K562 (cell line): Measurements from ENCODE around the gene GCDH. TPM values are rescaled to one million over a fixed set of nuclear protein-coding genes. Genes with fewer than 3 reads are reported as not detected.

Experiments
- BCOR ChIP-seq: fragments of 450-650 bp; IDR thresholded peaks from 2 replicates; pipeline ENCODE4 v1.6.1; 2016
- ELF2 ChIP-seq: fragments of 250-450 bp; sonication (Bioruptor Pico); IDR thresholded peaks from 2 replicates; pipeline ENCODE4 v1.5.0; 2021; ENCODE audit warnings: mild to moderate bottlenecking
- ESRRB ChIP-seq: fragments of 250-450 bp; sonication (Bioruptor Pico); IDR thresholded peaks from 2 replicates; pipeline ENCODE4 v1.5.0; 2020; ENCODE audit warnings: mild to moderate bottlenecking, moderate library complexity, borderline replicate concordance
- HNRNPLL ChIP-seq: fragments of 200-400 bp; formaldehyde crosslinking; IDR thresholded peaks from 2 replicates; pipeline ENCODE4 v1.6.1; 2017; ENCODE audit warnings: low read length, low read depth, mild to moderate bottlenecking; ENCODE audit not compliant: poor library complexity, severe bottlenecking
- KLF1 ChIP-seq: fragments of 450-650 bp; IDR thresholded peaks from 2 replicates; pipeline ENCODE4 v1.6.1; 2016; ENCODE audit warnings: missing genetic modification characterization, missing compliant biosample characterization
- KLF10 ChIP-seq: fragments of 250-450 bp; sonication (Bioruptor Pico); IDR thresholded peaks from 2 replicates; pipeline ENCODE4 v1.6.1; 2021; ENCODE audit warnings: matching md5 sums
- NFATC3 ChIP-seq: fragments of 450-650 bp; IDR thresholded peaks from 2 replicates; pipeline ENCODE4 v1.6.1; 2017; ENCODE audit warnings: mild to moderate bottlenecking
- SMAD4 ChIP-seq: fragments of 250-450 bp; sonication (Bioruptor Pico); conservative IDR thresholded peaks from 2 replicates; pipeline ENCODE4 v1.8.0; 2021; ENCODE audit warnings: inconsistent platforms, mild to moderate bottlenecking, moderate library complexity
- ZKSCAN3 ChIP-seq: fragments of 250-450 bp; sonication (Bioruptor Pico); IDR thresholded peaks from 2 replicates; pipeline ENCODE4 v1.4.0; 2020
- ZNF174 ChIP-seq: fragments of 250-450 bp; sonication (Bioruptor Pico); IDR thresholded peaks from 2 replicates; pipeline ENCODE4 v1.4.0; 2020; ENCODE audit warnings: mild to moderate bottlenecking
- ZNF766 ChIP-seq: fragments of 200-800 bp; sonication (Bioruptor generic); conservative IDR thresholded peaks from 2 replicates; pipeline ENCODE4 v1.6.1; 2016; ENCODE audit warnings: missing genetic modification characterization, missing compliant biosample characterization
- polyA plus RNA-seq, 8 experiments: library from polyadenylated mRNA; depleted of rRNA in 4 of 8; stranded (reverse) in 5 of 8; unstranded in 3 of 8; fragments of >200 nt; fragmentation: Nextera tagmentation in 2 of 8; fragmentation: Illumina TruSeq in 1 of 8; extraction: Ambion mirVana in 2 of 8; extraction: Trizol in 1 of 8; gene quantifications; 2 replicates each; pipeline versions ENCODE4 v1.2.1 to v1.2.3, GENCODE V29; 2011 to 2014; ENCODE audit warnings: inconsistent platforms in 1 of 8, missing spikeins in 1 of 8
- total RNA-seq, 7 experiments: library from RNA; depleted of rRNA in 6 of 7; stranded (reverse); fragments of >200 nt in 6 of 7; fragmentation: Illumina TruSeq in 2 of 7; extraction: Trizol in 2 of 7; gene quantifications; 2 replicates each; pipeline versions ENCODE4 v1.2.1 to v1.2.3, GENCODE V29; 2011 to 2021; ENCODE audit warnings: low replicate concordance in 1 of 7
- TF ChIP-seq, protein P1 (sequence below): fragments of 250-450 bp; sonication (Bioruptor Pico); IDR thresholded peaks from 2 replicates; pipeline ENCODE4 v1.5.0; 2021
- TF ChIP-seq, protein P2 (sequence below): sonication (generic); formaldehyde crosslinking; IDR thresholded peaks from 2 replicates; pipeline ENCODE4 v1.8.1; 2023; ENCODE audit warnings: mild to moderate bottlenecking, missing genetic modification reagents
- TF ChIP-seq, protein P3 (sequence below): sonication (generic); formaldehyde crosslinking; IDR thresholded peaks from 2 replicates; pipeline ENCODE4 v1.8.0; 2022; ENCODE audit warnings: mild to moderate bottlenecking, missing genetic modification reagents, borderline replicate concordance
- TF ChIP-seq, protein P4 (sequence below): fragments of 450-650 bp; formaldehyde crosslinking; IDR thresholded peaks from 2 replicates; pipeline ENCODE4 v1.4.0; 2020; ENCODE audit warnings: mild to moderate bottlenecking, moderate library complexity

Gene GCDH
- total and polyA plus RNA-seq, 9 of the 15 experiments (the other 6 are each of a cell fraction or from before 2014, with no cell fraction given): 2.9 to 50.8 (median 19.1) TPM

DNA sequence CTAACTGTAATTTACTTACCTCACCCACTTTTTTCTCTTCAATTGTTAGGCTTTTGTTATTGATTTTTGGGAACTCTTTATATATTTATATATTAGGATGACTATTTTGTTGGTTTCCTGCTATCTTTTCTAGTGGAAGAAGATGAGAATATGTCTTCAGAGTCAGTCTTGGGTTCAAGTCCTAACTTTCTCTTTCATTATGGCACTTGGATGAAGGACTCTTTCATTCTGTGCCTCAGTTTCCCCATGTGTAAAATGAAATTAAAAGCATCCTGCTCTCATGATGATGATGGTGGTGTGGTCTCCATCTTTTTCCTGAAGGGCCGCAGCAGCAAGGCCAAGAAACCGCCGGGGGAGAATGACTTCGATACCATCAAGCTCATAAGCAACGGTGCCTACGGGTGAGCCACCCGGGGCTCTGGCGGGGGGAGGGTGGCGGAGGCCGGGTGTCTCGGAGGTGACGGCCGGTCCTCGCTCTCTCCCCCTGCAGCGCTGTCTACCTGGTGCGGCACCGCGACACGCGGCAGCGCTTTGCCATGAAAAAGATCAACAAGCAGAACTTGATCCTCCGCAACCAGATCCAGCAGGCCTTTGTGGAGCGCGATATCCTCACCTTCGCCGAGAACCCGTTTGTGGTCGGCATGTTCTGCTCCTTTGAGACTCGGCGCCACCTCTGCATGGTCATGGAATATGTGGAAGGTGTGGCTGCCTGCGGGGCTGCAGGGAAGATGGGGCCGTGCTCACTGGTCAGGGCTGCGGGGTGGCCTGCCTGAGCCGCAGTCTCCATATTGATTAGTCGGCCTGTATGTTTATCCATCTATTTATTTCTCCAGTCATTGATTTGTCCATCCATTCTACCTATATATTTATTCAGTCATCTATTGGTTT lies 32.7 kb upstream of the GCDH start (continued):
- TF ChIP-seq ESRRB (CRISPR knock-in tag) (no peak), KLF1 (tag) (peak; percentile 70), ZKSCAN3 (no peak), BCOR (peak; percentile 97), ZNF766 (CRISPR knock-in tag) (no peak), SMAD4 (CRISPR knock-in tag) (no peak), NFATC3 (no peak), ZNF174 (no peak), HNRNPLL (no peak), KLF10 (CRISPR knock-in tag) (no peak), ELF2 (CRISPR knock-in tag) (no peak)
- TF ChIP-seq, protein P1, sequence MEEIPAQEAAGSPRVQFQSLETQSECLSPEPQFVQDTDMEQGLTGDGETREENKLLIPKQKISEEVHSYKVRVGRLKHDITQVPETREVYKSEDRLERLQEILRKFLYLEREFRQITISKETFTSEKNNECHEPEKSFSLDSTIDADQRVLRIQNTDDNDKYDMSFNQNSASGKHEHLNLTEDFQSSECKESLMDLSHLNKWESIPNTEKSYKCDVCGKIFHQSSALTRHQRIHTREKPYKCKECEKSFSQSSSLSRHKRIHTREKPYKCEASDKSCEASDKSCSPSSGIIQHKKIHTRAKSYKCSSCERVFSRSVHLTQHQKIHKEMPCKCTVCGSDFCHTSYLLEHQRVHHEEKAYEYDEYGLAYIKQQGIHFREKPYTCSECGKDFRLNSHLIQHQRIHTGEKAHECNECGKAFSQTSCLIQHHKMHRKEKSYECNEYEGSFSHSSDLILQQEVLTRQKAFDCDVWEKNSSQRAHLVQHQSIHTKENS (CRISPR knock-in tag): no peak
- TF ChIP-seq, protein P2, sequence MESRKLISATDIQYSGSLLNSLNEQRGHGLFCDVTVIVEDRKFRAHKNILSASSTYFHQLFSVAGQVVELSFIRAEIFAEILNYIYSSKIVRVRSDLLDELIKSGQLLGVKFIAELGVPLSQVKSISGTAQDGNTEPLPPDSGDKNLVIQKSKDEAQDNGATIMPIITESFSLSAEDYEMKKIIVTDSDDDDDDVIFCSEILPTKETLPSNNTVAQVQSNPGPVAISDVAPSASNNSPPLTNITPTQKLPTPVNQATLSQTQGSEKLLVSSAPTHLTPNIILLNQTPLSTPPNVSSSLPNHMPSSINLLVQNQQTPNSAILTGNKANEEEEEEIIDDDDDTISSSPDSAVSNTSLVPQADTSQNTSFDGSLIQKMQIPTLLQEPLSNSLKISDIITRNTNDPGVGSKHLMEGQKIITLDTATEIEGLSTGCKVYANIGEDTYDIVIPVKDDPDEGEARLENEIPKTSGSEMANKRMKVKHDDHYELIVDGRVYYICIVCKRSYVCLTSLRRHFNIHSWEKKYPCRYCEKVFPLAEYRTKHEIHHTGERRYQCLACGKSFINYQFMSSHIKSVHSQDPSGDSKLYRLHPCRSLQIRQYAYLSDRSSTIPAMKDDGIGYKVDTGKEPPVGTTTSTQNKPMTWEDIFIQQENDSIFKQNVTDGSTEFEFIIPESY (CRISPR knock-in tag): peak; percentile 96
- TF ChIP-seq, protein P3, sequence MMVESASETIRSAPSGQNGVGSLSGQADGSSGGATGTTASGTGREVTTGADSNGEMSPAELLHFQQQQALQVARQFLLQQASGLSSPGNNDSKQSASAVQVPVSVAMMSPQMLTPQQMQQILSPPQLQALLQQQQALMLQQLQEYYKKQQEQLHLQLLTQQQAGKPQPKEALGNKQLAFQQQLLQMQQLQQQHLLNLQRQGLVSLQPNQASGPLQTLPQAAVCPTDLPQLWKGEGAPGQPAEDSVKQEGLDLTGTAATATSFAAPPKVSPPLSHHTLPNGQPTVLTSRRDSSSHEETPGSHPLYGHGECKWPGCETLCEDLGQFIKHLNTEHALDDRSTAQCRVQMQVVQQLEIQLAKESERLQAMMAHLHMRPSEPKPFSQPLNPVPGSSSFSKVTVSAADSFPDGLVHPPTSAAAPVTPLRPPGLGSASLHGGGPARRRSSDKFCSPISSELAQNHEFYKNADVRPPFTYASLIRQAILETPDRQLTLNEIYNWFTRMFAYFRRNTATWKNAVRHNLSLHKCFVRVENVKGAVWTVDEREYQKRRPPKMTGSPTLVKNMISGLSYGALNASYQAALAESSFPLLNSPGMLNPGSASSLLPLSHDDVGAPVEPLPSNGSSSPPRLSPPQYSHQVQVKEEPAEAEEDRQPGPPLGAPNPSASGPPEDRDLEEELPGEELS (CRISPR knock-in tag): no peak
- TF ChIP-seq, protein P4, sequence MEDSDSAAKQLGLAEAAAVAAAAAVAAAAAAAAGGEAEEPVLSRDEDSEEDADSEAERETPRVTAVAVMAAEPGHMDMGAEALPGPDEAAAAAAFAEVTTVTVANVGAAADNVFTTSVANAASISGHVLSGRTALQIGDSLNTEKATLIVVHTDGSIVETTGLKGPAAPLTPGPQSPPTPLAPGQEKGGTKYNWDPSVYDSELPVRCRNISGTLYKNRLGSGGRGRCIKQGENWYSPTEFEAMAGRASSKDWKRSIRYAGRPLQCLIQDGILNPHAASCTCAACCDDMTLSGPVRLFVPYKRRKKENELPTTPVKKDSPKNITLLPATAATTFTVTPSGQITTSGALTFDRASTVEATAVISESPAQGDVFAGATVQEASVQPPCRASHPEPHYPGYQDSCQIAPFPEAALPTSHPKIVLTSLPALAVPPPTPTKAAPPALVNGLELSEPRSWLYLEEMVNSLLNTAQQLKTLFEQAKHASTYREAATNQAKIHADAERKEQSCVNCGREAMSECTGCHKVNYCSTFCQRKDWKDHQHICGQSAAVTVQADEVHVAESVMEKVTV: no peak
